Neural progenitor cell (in vitro differentiated cells): ENCODE measurements around the gene CCDC178.

ENCODE experiments used
- CTCF ChIP-seq: fragments of 200-600 bp; sonication (generic); IDR thresholded peaks from 2 replicates; pipeline ENCODE4 v1.5.1; 2017; ENCODE audit warnings: antibody characterized with exemption, mild to moderate bottlenecking
- EZH2 ChIP-seq: fragments of 200-600 bp; sonication (generic); IDR thresholded peaks from 2 replicates; pipeline ENCODE4 v1.6.1; 2017; ENCODE audit warnings: antibody characterized with exemption, mild to moderate bottlenecking, moderate library complexity
- EZH2phosphoT487 ChIP-seq: fragments of 200-600 bp; sonication (generic); IDR thresholded peaks from 2 replicates; pipeline ENCODE4 v1.6.1; 2017; ENCODE audit warnings: antibody characterized with exemption

DNA sequence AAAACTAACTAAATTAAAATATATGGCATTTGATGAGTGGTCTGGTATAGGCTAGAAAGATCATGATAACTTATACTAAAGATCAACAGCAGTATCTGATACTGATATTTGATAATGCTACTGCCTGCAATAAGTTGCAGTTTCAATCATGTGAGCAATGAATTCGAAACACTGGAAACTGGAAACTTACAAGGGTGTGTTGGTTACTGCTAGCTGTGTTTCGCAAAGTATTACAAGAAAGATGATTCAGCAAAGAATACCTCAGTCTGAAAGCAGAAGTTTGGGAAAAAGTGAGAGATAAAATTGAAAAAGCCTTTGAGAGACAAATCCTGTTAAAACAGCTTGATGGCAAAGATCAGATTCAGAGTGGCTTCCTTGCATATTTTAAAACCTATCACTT lies 294.5 kb downstream of the CCDC178 start:
- no peak for TF ChIP-seq EZH2
- TF ChIP-seq CTCF, result no peak
- no peak for TF ChIP-seq EZH2phosphoT487
